Lower lobe of right lung (tissue), 2 donors: ENCODE results near the gene FARP2. TPM values are rescaled to one million over a fixed set of nuclear protein-coding genes. Genes with fewer than 3 reads are reported as not detected.
A peak's percentile ranks its signal among the peaks of the same experiment; 100 is the strongest.
"Not testable (repeated sequence)": the region's sequence is repeated elsewhere in the genome, so short reads cannot be mapped to it uniquely, and the experiment has no call there.

Source experiments
- ATAC-seq, 2 donors: fragments of 200-7000 bp; cut with Tn5 transposase; one replicate each; pipeline ENCODE4 v1.9.1; 2020 to 2022; ENCODE audit warnings: mild to moderate bottlenecking in 2 of 2, moderate library complexity in 2 of 2
- DNase-seq: peaks from one replicate; pipeline ENCODE4 v3.0.0-alpha.2; 2020
- H3K27ac ChIP-seq: fragments of 200-600 bp; one replicate; pipeline ENCODE4 v1.8.0; 2022
- H3K27me3 ChIP-seq: fragments of 200-600 bp; one replicate; pipeline ENCODE4 v1.8.0; 2022; ENCODE audit warnings: low read depth
- H3K36me3 ChIP-seq: fragments of 200-600 bp; one replicate; pipeline ENCODE4 v1.8.0; 2022; ENCODE audit warnings: mild to moderate bottlenecking
- H3K4me1 ChIP-seq: fragments of 200-600 bp; one replicate; pipeline ENCODE4 v1.8.0; 2022
- H3K4me3 ChIP-seq: fragments of 200-600 bp; one replicate; pipeline ENCODE4 v1.8.0; 2022; ENCODE audit warnings: mild to moderate bottlenecking
- H3K9me3 ChIP-seq: fragments of 200-600 bp; one replicate; pipeline ENCODE4 v1.8.0; 2022
- intact Hi-C: fragments of 100-400 bp; cut with DNase I; formaldehyde crosslinking; loops from one replicate; pipeline ENCODE4 v1.11.0; 2022
- total RNA-seq: library from RNA; stranded (reverse); fragmentation: NEBNext Ultra II Directional; extraction: Animal tissue kit (Norgen Biotek cat#: 25700); gene quantifications from one replicate; pipeline ENCODE4 v1.2.1, GENCODE V29; 2021
- TF ChIP-seq, protein P1 (sequence below): fragments of 200-600 bp; IDR thresholded peaks from one replicate; pipeline ENCODE4 v1.8.0; 2022; ENCODE audit warnings: antibody characterized with exemption, mild to moderate bottlenecking
- donor health status: DM: no; HTN: yes; CAD: no; lungs with severe emphysema.

FARP2 gene
- total RNA-seq, 1 donor from 2014 or later = 42.4 TPM

DNA sequence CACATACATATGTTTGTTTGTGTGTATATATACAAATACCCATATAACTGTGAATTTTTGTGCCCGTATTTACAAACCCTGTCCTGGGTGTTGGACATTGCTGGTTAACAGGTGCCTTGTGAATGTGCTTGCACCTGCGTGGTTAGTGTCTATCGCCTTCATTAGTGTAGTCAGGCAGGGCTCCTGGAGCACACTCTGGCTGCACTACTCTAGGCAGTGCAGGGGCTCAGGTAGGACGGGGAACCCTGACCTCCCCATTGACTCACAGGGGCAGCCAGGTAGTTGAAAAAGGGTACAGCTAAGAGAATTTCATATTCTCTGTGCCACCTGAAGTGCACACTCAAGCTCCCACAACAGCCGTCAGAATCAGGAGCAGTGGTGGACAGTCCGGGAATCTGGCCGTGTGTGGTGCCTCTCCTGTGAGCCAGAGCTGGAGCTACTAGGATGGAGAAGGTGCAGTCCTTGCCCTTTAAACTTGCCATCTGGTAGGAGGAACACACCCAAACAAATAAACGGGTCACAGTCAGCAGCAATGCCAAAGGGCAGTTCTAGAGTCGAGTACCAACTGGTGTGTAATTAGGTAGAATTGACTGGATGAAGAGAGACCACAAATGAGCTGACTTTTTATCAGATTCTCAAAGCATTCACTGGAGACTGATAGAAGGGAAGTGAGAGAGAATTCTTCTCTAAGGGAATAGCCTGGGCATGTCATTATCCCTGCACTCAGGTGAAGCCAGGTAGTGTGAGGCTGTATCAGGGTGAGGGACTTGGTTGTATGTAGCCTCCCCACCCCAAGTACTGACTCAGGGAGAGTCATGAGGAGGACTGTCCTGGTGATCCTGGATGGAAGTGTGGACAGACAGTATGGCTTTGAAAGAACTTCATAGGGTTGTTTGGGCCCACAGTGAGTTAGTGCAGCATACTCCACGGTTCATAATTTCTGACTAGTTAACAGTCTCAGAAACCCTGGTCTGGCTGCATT is 44.1 kb downstream of the FARP2 start:
- H3K4me3 ChIP-seq = no peak overlapping the region
- no peaks in the 10 kb centered on the region for H3K27me3 ChIP-seq
- ATAC-seq (peak in 1 of 2 donors; percentile 18), DNase-seq (no peak)
- intact Hi-C loops = no loop called here
- no peaks in the 10 kb centered on the region for H3K4me1 ChIP-seq
- no peaks in the 10 kb centered on the region for H3K9me3 ChIP-seq
- H3K27ac ChIP-seq = no peak overlapping the region
- TF ChIP-seq, protein P1, sequence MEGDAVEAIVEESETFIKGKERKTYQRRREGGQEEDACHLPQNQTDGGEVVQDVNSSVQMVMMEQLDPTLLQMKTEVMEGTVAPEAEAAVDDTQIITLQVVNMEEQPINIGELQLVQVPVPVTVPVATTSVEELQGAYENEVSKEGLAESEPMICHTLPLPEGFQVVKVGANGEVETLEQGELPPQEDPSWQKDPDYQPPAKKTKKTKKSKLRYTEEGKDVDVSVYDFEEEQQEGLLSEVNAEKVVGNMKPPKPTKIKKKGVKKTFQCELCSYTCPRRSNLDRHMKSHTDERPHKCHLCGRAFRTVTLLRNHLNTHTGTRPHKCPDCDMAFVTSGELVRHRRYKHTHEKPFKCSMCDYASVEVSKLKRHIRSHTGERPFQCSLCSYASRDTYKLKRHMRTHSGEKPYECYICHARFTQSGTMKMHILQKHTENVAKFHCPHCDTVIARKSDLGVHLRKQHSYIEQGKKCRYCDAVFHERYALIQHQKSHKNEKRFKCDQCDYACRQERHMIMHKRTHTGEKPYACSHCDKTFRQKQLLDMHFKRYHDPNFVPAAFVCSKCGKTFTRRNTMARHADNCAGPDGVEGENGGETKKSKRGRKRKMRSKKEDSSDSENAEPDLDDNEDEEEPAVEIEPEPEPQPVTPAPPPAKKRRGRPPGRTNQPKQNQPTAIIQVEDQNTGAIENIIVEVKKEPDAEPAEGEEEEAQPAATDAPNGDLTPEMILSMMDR = no peak
- H3K36me3 ChIP-seq = peaks cover 15% of the 10 kb centered on the region

DNA sequence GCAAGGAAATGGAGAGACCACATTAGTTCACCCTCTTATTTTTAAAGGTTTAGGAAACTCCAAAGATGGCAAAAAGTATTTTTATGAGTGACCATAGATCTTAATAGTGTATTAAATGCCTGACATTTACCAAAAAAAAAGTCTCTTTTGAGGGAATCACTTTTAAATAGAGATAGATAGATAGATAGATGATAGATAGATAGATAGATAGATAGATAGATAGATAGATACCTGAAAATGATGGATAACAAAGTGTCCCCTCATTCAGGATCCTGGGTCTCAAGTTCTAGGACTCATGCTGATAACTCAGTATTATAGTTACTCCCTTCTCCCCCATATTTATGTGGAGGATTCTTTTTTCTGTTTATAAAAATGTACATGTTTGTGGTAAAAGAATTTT is 52.8 kb downstream of the FARP2 start:
- Histone ChIP-seq H3K4me1 (no peaks in the 10 kb centered on the region), H3K27me3 (no peaks in the 10 kb centered on the region), H3K4me3 (no peak overlapping the region), H3K36me3 (peaks cover 64% of the 10 kb centered on the region), H3K9me3 (no peaks in the 10 kb centered on the region), H3K27ac (no peak overlapping the region)
- no peak for ATAC-seq
- DNase-seq = no peak
- intact Hi-C loops = no loop called here
- TF ChIP-seq, protein P1 = no peak

DNA sequence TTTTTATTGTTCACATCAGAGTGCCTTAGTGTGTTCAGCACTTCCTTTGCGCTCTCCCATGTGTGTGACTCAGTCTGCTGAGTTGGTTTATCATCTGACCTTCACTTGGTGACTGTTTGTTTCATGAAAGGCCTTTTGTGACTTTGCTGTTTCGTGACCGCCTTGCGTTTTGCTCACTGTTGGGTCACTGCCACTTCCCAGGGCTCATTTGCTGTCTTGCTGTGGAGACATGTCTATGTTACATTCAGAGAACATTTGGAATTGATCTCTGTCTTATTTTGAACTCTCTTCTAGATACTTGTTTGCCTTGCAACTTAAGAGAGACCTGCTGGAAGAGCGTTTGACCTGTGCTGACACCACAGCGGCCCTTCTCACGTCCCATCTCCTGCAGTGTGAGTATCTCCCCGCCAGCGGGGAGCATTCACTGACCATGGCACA is 54.7 kb downstream of the FARP2 start:
- TF ChIP-seq, protein P1 = no peak
- DNase-seq (no peak), ATAC-seq (no peak)
- Histone ChIP-seq H3K4me1 (no peaks in the 10 kb centered on the region), H3K9me3 (no peaks in the 10 kb centered on the region), H3K4me3 (no peak overlapping the region), H3K27ac (no peak overlapping the region), H3K27me3 (no peaks in the 10 kb centered on the region), H3K36me3 (peaks cover 72% of the 10 kb centered on the region)
- intact Hi-C loops = no loop called here

DNA sequence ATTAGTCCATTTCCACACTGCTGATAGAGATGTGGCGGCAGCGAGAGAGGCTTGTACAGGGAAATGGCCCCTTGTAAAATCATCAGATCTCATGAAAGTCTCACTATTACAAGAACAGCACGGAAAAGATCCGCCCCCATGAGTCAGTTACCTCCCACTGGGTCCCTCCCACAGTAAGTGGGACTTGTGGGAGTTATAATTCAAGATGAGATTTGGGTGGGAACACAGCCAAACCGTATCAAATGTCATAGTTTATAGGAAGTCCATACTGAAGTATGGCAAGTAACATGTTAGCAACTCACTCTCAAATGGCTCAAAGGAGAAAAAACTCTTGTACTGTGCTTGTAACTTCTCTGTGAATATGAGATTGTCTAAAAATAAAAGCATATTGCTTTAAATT is 56.1 kb downstream of the FARP2 start:
- ATAC-seq = no peak
- H3K36me3 ChIP-seq = peaks cover 80% of the 10 kb centered on the region
- no peak overlapping the region for H3K4me3 ChIP-seq
- no peaks in the 10 kb centered on the region for H3K9me3 ChIP-seq
- intact Hi-C loops = no loop called here
- no peak overlapping the region for H3K27ac ChIP-seq
- TF ChIP-seq, protein P1 = no peak
- H3K4me1 ChIP-seq = no peaks in the 10 kb centered on the region
- H3K27me3 ChIP-seq = no peaks in the 10 kb centered on the region
- no peak for DNase-seq

DNA sequence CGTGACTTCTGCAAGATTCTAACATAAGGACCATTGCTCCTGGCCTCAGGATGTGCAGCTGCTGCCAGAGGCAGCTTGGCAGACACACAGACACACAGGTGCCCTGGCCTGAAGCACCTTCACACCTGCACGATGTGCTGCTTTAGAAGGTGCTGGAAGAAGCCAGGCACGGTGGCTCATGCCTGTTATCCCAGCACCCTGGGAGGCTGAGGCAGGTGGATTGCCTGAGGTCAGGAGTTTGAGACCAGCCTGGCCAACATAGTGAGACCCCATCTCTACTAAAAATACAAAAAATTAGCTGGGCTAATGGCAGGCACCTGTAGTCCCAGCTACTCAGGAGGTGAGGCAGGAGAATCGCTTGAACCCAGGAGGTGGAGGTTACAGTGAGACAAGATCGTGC is 57.4 kb downstream of the FARP2 start:
- H3K4me3 ChIP-seq, intact Hi-C loops, H3K27me3 ChIP-seq, H3K4me1 ChIP-seq, H3K9me3 ChIP-seq, DNase-seq, ATAC-seq, H3K27ac ChIP-seq: not testable (repeated sequence)
- H3K36me3 ChIP-seq = peaks cover 83% of the 10 kb centered on the region

DNA sequence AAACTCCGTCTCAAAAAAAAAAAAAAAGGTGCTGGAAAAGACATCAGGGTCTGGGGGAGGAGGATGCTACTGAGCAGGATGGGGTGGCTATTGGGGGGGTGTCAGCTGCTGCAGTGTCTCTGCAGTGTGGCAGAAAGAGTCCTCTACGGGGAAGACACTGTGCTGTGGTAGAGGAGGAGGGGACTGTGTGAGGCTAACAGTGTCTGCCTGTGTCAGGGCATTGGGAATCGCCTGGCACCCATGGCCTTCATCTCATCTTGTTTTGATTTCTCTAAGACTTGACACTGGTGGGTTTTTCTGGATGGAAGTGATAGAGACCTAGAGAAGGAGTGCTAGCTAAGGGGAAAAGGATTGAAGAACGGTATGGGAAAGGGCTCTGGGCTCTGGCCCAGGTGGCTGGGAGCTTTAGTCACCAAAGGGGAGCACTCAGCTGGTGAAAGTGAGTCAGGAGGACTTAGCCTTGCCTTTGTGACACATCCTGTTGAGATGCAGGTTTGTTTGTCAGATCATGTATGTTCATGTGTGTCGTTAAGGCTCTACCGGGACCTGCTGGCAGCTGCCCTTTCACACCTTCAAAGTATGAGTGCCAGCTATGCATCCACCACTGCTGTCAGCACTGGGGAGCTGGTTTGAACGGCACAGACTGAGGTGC is 58.0 kb downstream of the FARP2 start:
- DNase-seq (no peak), ATAC-seq (no peak)
- Histone ChIP-seq H3K36me3 (peaks cover 86% of the 10 kb centered on the region), H3K4me1 (no peaks in the 10 kb centered on the region), H3K27me3 (no peaks in the 10 kb centered on the region), H3K4me3 (no peak overlapping the region), H3K9me3 (no peaks in the 10 kb centered on the region), H3K27ac (no peak overlapping the region)
- TF ChIP-seq, protein P1 = no peak
- intact Hi-C loops = no loop called here
